ENCODE measurements around the gene SMIM7.

The SMIM7 gene

DNA sequence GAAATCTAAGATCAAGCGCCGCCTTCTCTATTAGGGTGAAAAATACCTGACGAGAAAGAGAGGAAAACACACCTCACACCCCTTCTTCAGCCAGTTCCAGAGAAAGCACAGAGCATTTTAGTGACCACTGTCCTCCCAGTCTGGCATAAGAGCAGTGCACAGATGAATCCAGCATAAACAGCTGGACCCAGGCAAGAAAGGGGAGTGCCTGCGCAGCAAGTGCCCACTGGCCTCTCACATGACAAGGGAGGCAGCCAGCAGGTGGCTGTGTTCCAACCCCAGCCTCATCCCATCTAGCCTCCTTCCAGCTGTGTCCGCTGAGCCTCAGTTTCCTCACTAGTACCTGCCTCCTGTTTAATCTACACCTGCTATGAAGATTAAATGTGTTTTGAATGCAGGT lies 39.9 kb downstream of the SMIM7 start:
- no peak for FAIRE-seq

- no peak for FAIRE-seq
Measured at GRCh38 chr19:16619457-16619856, 40.5 kb downstream of the SMIM7 start.

- no peak for FAIRE-seq
Measured at GRCh38 chr19:16618248-16618647, 41.7 kb downstream of the SMIM7 start.

DNA sequence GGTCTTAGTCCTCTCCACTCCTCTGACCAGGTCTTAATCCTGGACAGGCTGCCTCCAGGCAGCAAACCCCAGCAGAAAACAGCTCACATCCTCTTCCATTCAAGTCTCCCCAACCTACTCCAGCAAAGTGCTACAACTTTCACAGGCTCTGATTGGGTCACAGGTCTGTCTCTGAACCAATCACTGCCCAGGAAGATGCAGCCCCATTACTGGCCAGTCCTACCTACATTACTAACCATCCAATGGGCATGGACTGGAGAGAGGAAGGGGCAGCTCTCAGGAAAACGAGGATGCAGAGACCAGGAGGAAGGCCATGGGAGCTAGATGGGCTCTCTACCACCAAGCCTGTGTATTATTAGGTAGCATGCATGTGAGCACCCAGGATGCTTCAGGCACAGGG lies 44.1 kb downstream of the SMIM7 start:
- no peak for FAIRE-seq

GRCh38 chr19:16614941-16615340 lies 45.0 kb downstream of the SMIM7 start:
- no peak for FAIRE-seq

DNA sequence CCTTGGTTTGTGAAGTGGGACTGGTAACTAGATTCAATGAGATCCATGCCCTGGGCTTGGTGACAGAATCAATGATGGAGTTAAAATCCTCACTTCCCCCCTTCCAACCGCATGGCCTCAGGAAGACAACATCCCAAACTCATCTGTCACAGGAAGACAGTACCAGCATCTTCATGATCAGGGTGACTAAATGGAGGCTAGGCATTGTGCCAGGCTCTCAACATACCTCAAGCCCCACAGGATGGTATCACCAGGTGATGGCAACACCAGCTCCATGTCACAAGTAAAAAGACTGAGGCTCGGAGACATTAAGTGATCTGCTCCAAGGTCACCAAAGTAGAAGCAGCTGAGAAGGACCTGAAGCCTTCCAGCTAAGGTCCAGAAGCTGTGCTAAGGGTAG lies 46.1 kb downstream of the SMIM7 start:
- FAIRE-seq, result no peak

DNA sequence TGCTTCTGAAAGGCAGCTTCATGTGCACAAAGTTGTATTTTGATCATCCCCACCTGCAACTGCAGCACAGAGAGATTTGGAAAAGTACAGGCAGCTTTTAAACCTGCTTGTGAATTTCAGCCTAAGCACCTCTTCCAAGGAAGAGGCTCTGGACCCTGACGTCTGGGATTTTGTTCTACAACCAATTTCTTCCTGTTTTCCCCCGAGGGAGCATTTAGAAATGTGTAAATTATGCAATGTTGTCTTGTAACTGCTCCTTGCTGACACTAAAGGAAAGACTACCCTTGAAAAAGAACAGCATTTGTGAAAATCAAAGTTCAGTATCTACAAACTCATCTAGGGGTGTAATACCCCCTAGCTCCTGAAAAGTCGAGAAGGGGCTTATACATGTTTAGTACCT lies 47.3 kb downstream of the SMIM7 start:
- no peak for FAIRE-seq

DNA sequence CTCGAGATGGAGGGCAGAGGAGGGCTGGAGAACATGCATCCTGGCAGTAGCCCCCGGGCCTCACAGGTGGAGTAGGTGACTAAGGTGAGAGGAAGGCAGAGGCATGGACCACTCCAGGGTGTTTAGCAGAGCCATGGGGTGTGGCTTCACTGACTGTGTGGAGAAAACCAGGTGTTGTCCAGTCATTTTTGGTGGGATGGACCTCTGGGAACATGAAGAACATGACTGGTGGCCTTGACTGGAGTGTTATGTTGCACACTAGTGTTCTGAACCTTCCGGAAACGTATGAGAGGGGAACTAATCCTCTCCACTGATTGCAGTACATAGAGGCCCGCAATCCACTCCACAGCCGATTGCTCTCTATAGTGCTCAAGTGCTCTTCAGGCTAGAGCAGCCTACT lies 48.8 kb downstream of the SMIM7 start:
- no peak for FAIRE-seq

GRCh38 chr19:16609511-16610200 lies 50.3 kb downstream of the SMIM7 start:
- no peak for FAIRE-seq

GRCh38 chr19:16608290-16608739 lies 51.6 kb downstream of the SMIM7 start:
- no peak for FAIRE-seq

DNA sequence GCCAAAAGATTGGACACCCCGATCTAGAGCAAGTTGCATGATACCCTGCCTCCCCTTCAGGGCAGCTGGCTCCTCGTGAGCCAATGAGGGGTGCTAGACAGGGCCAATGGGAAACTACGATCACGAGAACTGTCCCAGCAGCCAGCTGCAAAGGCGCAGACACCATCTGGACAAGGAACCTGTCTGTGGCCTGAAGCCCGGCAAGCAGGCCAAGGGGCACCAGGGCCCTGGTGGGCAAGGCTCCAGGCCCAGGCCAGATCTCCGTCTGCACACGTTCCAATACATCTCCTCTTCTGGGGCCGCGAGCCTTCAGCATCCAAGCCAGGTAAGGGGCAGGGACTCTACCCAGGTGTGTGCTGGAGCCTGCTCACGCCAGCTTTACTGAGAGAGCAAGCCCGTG lies 52.1 kb downstream of the SMIM7 start:
- FAIRE-seq, result no peak

- no peak for FAIRE-seq
Measured at GRCh38 chr19:16605553-16605994, 54.4 kb downstream of the SMIM7 start.

GRCh38 chr19:16605115-16605514 lies 54.8 kb downstream of the SMIM7 start:
- no peak for FAIRE-seq

GRCh38 chr19:16604615-16605014 lies 55.3 kb downstream of the SMIM7 start:
- FAIRE-seq, result no peak

- FAIRE-seq, result no peak
Measured at GRCh38 chr19:16603090-16603489, 56.9 kb downstream of the SMIM7 start.

- no peak for FAIRE-seq
Measured at GRCh38 chr19:16601378-16602052, 58.4 kb downstream of the SMIM7 start.

DNA sequence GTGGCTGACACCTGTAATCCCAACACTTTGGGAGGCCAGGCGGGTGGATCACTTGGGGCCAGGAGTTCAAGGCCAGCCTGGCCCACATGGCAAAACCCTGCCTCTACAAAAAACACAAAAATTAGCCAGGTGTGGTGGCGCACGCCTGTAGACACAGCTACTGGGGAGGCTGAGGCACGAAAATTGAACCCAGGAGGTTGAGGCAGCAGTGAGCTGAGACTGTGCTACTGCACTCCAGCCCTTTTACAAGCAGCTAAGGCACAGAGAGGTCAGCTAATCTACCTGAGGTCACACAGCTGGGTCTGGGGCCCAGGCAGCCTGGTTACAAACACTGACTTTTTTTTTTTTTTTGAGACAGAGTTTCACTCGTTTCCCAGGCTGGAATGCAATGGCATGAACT lies 59.1 kb downstream of the SMIM7 start:
- no peak for FAIRE-seq

- FAIRE-seq, result no peak
Measured at GRCh38 chr19:16599655-16600346, 60.1 kb downstream of the SMIM7 start.

DNA sequence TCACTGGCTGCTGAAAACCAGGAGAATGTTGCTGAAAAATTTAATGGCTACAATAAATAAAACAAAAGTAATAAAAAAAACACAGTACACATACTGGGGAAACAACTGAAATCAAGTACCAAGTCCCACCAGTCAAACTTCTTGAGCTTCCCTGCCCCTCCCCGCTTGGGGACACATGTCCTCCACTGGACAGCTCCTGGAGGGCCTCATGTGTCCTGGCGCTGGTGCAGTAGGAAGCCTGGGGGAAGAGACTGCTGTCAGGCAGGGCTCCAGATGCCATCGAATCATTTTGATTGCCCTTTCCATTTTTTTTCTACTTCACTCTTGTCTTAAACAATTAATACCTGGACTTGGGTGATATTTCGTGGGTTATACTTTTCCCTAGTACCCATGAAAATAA lies 61.1 kb downstream of the SMIM7 start:
- no peak for FAIRE-seq

DNA sequence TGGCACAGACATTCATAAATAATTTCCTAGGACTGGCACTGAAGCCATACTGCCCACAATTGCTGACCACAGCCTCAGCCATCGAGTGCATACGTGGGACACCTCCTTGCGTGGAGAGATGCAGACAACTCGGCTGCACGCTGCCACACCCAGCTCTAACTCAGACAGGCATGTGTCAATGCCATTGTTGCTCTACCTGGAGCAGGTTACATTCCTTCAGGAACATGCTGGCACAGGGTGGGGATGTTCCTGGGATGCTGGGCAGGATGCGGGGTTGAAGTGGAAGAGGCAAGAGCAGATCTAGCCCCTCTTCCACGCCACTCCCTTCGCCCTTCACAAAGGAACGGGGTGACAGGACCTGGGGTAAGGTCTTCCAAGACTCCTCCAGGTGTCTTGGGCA lies 63.5 kb downstream of the SMIM7 start:
- no peak for FAIRE-seq
